Liver (tissue), 3 donors: ENCODE data around the gene CTNNBL1.

ENCODE experiments used
- FOXA1 ChIP-seq: IDR thresholded peaks from 2 replicates; pipeline ENCODE4 v1.6.1; 2016; ENCODE audit warnings: antibody characterized with exemption
- GABPA ChIP-seq, 2 donors: IDR thresholded peaks in 1 of 2; conservative IDR thresholded peaks in 1 of 2; 2 replicates each; pipeline ENCODE4 v1.6.1; 2016; ENCODE audit warnings: antibody characterized with exemption in 2 of 2, mild to moderate bottlenecking in 1 of 2, moderate library complexity in 1 of 2
- JUND ChIP-seq, 2 donors: IDR thresholded peaks; 2 replicates each; pipeline ENCODE4 v1.6.1; 2016; ENCODE audit warnings: antibody characterized with exemption in 2 of 2
- REST ChIP-seq: IDR thresholded peaks from 2 replicates; pipeline ENCODE4 v1.6.1; 2016; ENCODE audit warnings: antibody characterized with exemption, mild to moderate bottlenecking
- RXRA ChIP-seq, 2 donors: IDR thresholded peaks; 2 replicates each; pipeline ENCODE4 v1.6.1; 2017 to 2018; ENCODE audit warnings: antibody characterized with exemption in 2 of 2, mild to moderate bottlenecking in 1 of 2
- YY1 ChIP-seq: IDR thresholded peaks from 2 replicates; pipeline ENCODE4 v1.6.1; 2016; ENCODE audit warnings: antibody characterized with exemption, mild to moderate bottlenecking
- TF ChIP-seq, protein P1 (sequence below): fragments of 150-350 bp; IDR thresholded peaks from 2 replicates; pipeline ENCODE4 v1.5.1; 2017; ENCODE audit warnings: improper control_type of control experiment, low read depth, low read length; ENCODE audit not compliant: missing input control
- TF ChIP-seq, protein P2 (sequence below): IDR thresholded peaks from 2 replicates; pipeline ENCODE4 v1.6.1; 2016; ENCODE audit warnings: antibody characterized with exemption
- TF ChIP-seq, protein P3 (sequence below): IDR thresholded peaks from 2 replicates; pipeline ENCODE4 v1.6.1; 2016; ENCODE audit warnings: antibody characterized with exemption
- donor health status: healthy.
- donor health status: healthy.

DNA sequence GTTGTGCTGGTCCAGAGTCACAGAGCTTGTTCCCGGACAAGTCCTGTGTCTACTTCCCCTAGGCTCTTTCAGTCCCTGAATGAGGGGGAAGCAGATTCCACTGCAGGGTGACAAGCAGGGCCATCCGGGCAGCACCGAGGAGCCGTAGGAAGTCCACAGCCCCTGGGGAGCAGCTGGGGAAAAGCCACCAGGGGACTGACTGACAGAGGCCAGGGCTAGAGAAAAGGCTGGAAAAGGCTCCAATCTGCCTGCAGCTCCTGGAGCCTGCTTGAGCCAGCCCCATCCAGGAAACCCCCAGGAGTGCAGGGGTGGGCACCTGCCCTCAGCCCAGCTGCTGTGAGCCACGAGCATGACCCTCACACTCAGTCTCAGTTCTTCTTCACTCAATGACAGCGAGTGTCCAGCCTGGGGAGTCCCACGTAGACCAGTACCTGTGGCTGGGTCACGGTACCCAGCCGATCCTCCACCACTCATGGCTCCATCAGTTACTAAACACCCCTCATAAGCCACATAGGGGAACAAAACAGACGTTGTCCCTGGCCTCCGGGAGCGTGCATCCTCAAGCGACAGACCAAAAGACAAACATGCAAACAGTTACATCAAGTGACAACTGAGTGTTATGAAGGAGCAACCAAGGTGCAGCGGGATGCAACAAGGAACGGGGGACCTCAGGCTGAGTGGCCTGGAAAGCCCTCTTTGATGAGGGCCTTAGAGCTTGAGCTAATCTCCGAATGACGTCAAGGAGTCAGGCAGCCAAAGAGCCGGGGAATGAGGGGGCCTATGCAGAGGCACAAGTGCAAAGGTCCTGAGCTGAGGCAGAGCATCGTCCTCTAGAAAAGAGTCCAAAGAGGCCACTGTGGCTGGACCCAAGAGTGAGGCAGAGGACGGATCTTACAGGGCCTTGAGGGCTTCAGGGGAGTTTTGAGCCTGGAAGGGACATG, 184.3 kb downstream of the CTNNBL1 start:
- TF ChIP-seq, protein P1, sequence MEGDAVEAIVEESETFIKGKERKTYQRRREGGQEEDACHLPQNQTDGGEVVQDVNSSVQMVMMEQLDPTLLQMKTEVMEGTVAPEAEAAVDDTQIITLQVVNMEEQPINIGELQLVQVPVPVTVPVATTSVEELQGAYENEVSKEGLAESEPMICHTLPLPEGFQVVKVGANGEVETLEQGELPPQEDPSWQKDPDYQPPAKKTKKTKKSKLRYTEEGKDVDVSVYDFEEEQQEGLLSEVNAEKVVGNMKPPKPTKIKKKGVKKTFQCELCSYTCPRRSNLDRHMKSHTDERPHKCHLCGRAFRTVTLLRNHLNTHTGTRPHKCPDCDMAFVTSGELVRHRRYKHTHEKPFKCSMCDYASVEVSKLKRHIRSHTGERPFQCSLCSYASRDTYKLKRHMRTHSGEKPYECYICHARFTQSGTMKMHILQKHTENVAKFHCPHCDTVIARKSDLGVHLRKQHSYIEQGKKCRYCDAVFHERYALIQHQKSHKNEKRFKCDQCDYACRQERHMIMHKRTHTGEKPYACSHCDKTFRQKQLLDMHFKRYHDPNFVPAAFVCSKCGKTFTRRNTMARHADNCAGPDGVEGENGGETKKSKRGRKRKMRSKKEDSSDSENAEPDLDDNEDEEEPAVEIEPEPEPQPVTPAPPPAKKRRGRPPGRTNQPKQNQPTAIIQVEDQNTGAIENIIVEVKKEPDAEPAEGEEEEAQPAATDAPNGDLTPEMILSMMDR = no peak
- TF ChIP-seq JUND (IDR thresholded peaks at IDR 0.05) (no peak), REST (no peak), YY1 (no peak), RXRA (IDR thresholded peaks at IDR 0.05) (no peak), GABPA (IDR thresholded peaks at IDR 0.05 in 1 of 2, conservative IDR thresholded peaks at IDR 0.05 in 1 of 2) (no peak), FOXA1 (no peak)
- TF ChIP-seq, protein P2, sequence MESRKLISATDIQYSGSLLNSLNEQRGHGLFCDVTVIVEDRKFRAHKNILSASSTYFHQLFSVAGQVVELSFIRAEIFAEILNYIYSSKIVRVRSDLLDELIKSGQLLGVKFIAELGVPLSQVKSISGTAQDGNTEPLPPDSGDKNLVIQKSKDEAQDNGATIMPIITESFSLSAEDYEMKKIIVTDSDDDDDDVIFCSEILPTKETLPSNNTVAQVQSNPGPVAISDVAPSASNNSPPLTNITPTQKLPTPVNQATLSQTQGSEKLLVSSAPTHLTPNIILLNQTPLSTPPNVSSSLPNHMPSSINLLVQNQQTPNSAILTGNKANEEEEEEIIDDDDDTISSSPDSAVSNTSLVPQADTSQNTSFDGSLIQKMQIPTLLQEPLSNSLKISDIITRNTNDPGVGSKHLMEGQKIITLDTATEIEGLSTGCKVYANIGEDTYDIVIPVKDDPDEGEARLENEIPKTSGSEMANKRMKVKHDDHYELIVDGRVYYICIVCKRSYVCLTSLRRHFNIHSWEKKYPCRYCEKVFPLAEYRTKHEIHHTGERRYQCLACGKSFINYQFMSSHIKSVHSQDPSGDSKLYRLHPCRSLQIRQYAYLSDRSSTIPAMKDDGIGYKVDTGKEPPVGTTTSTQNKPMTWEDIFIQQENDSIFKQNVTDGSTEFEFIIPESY = no peak
- TF ChIP-seq, protein P3, sequence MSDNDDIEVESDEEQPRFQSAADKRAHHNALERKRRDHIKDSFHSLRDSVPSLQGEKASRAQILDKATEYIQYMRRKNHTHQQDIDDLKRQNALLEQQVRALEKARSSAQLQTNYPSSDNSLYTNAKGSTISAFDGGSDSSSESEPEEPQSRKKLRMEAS = no peak
